Transverse colon (tissue), 4 donors: ENCODE measurements around the gene ABCA5.

Source experiments
- EP300 ChIP-seq: sonication (generic); formaldehyde crosslinking; IDR thresholded peaks from one replicate; pipeline ENCODE4 v1.6.1; 2017; ENCODE audit warnings: antibody characterized with exemption, low read depth
- POLR2A ChIP-seq: fragments of 450-650 bp; IDR thresholded peaks from one replicate; pipeline ENCODE4 v1.6.1; 2016; ENCODE audit warnings: antibody characterized with exemption, mild to moderate bottlenecking, moderate library complexity
- POLR2AphosphoS5 ChIP-seq, 3 donors: sonication (generic); formaldehyde crosslinking; IDR thresholded peaks; one replicate each; pipeline ENCODE4 v1.6.1; 2016; ENCODE audit warnings: antibody characterized with exemption in 3 of 3
- TF ChIP-seq, protein P1 (sequence below), 5 experiments: fragments of 200-600 bp in 3 of 5; fragments of 450-650 bp in 2 of 5; sonication (generic) in 3 of 5; IDR thresholded peaks; 1 replicate in 2 of 5; 2 replicates in 3 of 5; pipeline ENCODE4 v1.5.1; 2016 to 2017; ENCODE audit warnings: antibody characterized with exemption in 5 of 5, inconsistent platforms in 3 of 5, mild to moderate bottlenecking in 2 of 5, moderate library complexity in 1 of 5

DNA sequence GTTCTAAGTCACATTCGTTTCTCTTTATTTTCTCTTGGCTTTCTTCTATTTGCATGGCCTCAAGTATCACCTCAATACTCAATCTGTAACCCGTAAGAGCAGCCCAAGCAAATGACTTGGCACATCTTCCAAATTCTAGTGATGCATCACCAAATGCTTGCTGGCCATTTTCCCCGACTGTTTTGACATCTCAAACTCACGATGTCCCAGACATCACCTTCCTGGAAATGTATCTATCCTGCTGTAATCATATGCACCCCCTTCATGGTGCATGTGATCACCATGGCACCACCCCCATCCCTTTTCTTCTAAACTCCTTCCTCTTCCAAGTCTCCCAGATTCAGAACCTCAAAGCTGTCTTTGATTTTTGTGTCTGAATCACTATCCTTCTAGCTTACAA lies 24.0 kb upstream of the ABCA5 start:
- TF ChIP-seq, protein P1, sequence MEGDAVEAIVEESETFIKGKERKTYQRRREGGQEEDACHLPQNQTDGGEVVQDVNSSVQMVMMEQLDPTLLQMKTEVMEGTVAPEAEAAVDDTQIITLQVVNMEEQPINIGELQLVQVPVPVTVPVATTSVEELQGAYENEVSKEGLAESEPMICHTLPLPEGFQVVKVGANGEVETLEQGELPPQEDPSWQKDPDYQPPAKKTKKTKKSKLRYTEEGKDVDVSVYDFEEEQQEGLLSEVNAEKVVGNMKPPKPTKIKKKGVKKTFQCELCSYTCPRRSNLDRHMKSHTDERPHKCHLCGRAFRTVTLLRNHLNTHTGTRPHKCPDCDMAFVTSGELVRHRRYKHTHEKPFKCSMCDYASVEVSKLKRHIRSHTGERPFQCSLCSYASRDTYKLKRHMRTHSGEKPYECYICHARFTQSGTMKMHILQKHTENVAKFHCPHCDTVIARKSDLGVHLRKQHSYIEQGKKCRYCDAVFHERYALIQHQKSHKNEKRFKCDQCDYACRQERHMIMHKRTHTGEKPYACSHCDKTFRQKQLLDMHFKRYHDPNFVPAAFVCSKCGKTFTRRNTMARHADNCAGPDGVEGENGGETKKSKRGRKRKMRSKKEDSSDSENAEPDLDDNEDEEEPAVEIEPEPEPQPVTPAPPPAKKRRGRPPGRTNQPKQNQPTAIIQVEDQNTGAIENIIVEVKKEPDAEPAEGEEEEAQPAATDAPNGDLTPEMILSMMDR (IDR thresholded peaks at IDR 0.05): no peak
- TF ChIP-seq POLR2A: no peak
- no peak for TF ChIP-seq POLR2AphosphoS5 (IDR thresholded peaks at IDR 0.05)
- no peak for TF ChIP-seq EP300
